ENCODE results near the gene HDAC7.
A peak's percentile ranks its signal among the peaks of the same experiment; 100 is the strongest.

The HDAC7 gene

GRCh38 chr12:47776471-47777143, 43.1 kb downstream of the HDAC7 start:
- no peak for DNase-seq

GRCh38 chr12:47775100-47775911, 44.4 kb downstream of the HDAC7 start:
- no peak for DNase-seq

- no peak for DNase-seq
These were observed 45.0 kb downstream of the HDAC7 start for GRCh38 chr12:47774663-47775062.

GRCh38 chr12:47773858-47774580, 45.7 kb downstream of the HDAC7 start:
- DNase-seq, result no peak

- peak; percentile 91 for DNase-seq
These were observed 46.4 kb downstream of the HDAC7 start, which contains the start of gene SLC48A1 for GRCh38 chr12:47773062-47773857. Gene SLC48A1 (plus strand): TSS chr12:47773238. CDS start chr12:47773305, 67 bp downstream.

GRCh38 chr12:47772738-47773061, 47.0 kb downstream of the HDAC7 start:
- no peak for DNase-seq

GRCh38 chr12:47772094-47772660, 47.5 kb downstream of the HDAC7 start:
- no peak for DNase-seq

- DNase-seq, result no peak
These were observed 48.4 kb downstream of the HDAC7 start for GRCh38 chr12:47771304-47771703.

- no peak for DNase-seq
These were observed 49.5 kb downstream of the HDAC7 start for GRCh38 chr12:47770086-47770726.

- no peak for DNase-seq
These were observed 50.2 kb downstream of the HDAC7 start for GRCh38 chr12:47769234-47770085.

- no peak for DNase-seq
These were observed 51.3 kb downstream of the HDAC7 start for GRCh38 chr12:47768323-47768811.

- DNase-seq, result peak; percentile 88
These were observed 52.4 kb downstream of the HDAC7 start for GRCh38 chr12:47767216-47767724.

GRCh38 chr12:47766502-47767215, 53.0 kb downstream of the HDAC7 start:
- DNase-seq, result no peak

- DNase-seq, result no peak
These were observed 56.0 kb downstream of the HDAC7 start for GRCh38 chr12:47763481-47764346.

GRCh38 chr12:47762850-47763465, 56.7 kb downstream of the HDAC7 start:
- DNase-seq, result no peak

GRCh38 chr12:47758834-47759690, 60.6 kb downstream of the HDAC7 start, which contains the start of gene RAPGEF3:
Gene RAPGEF3 (minus strand): TSS chr12:47758880. CDS start chr12:47758556, 324 bp downstream.
- DNase-seq, result peak; percentile 90

- DNase-seq, result no peak
These were observed 61.2 kb downstream of the HDAC7 start for GRCh38 chr12:47758584-47758833.

All from activated effector memory CD4-positive, alpha-beta T cell treated with anti-CD3 and anti-CD28 coated beads, Interleukin-2, amount 50 U/mL, for 16 hours (primary cell).